HCT116 (cell line): ENCODE results near the gene PTGIS. TPM values are rescaled to one million over a fixed set of nuclear protein-coding genes. Genes with fewer than 3 reads are reported as not detected.

Experiments used
- ATAC-seq: fragments of 200-7000 bp; cut with Tn5 transposase; 2 replicates; pipeline ENCODE4 v1.9.1; 2020; ENCODE audit warnings: mild to moderate bottlenecking, moderate library complexity
- BruUV-seq: library from RNA; stranded (reverse); fragments of 400-500 nt; replicated peaks from 2 replicates; lab custom pipeline; 2021; lab: Mats Ljungman, UMichigan
- CTCF ChIA-PET: fragments of 300-600 bp; sonication (Branson Sonifier 250); formaldehyde crosslinking; loops from one replicate; lab custom pipeline; 2021; ENCODE audit warnings: antibody characterized with exemption; lab: Charles Lee
- POLR2A ChIA-PET: fragments of 300-600, 350-600 bp; sonication (Branson Sonifier 250); formaldehyde crosslinking; loops from one replicate; lab custom pipeline; 2021; ENCODE audit warnings: antibody characterized with exemption; lab: Charles Lee
- RAD21 ChIA-PET, 2 experiments: fragments of 300-600 bp; sonication (Branson Sonifier 250); formaldehyde crosslinking; loops; one replicate each; lab custom pipeline; 2023; ENCODE audit warnings: low total read pairs in 2 of 2; ENCODE audit not compliant: uncharacterized antibody in 2 of 2, unreplicated experiment in 2 of 2, low non-redundant PET in 1 of 2; lab: Charles Lee
- DNase-seq: peaks from one replicate; pipeline ENCODE4 v3.0.0-alpha.2; 2010; ENCODE audit warnings: low read depth, low spot score
- H2AFZ ChIP-seq: fragments of 200-600 bp; shearing (Covaris generic), sonication (generic); 2 replicates; pipeline ENCODE4 v1.6.1; 2017; ENCODE audit warnings: low read depth, mixed run types, mixed read lengths, antibody characterized with exemption, low read length; ENCODE audit not compliant: poor library complexity, severe bottlenecking
- H3K27ac ChIP-seq: 2 replicates; pipeline ENCODE4 v1.5.1; 2012; ENCODE audit warnings: low read depth, low read length
- H3K27me3 ChIP-seq: fragments of 200-600 bp; sonication (generic); 2 replicates; pipeline ENCODE4 v1.6.1; 2016; ENCODE audit warnings: mixed run types, low read length, mixed read lengths; ENCODE audit not compliant: insufficient read depth
- H3K36me3 ChIP-seq, 2 experiments: fragments of 200-500 bp in 1 of 2; fragments of 200-600 bp in 1 of 2; sonication (Bioruptor generic) in 1 of 2; sonication (generic) in 1 of 2; 2 replicates each; pipeline versions ENCODE4 v1.5.1 to v1.6.1; 2014 to 2016; ENCODE audit warnings: low read length in 2 of 2, inconsistent platforms in 1 of 2, mixed read lengths in 1 of 2, mixed run types in 1 of 2; ENCODE audit not compliant: insufficient read depth in 2 of 2, control insufficient read depth in 1 of 2
- H3K4me1 ChIP-seq, 2 experiments: fragments of 200-600 bp in 1 of 2; sonication (generic) in 1 of 2; 2 replicates each; pipeline versions ENCODE4 v1.5.1 to v1.6.1; 2012 to 2017; ENCODE audit warnings: low read length in 2 of 2, inconsistent platforms in 1 of 2, mild to moderate bottlenecking in 1 of 2, mixed read lengths in 1 of 2, mixed run types in 1 of 2, moderate library complexity in 1 of 2; ENCODE audit not compliant: insufficient read depth in 2 of 2, control insufficient read depth in 1 of 2
- H3K4me2 ChIP-seq: fragments of 200-600 bp; sonication (generic); 2 replicates; pipeline ENCODE4 v1.6.1; 2017; ENCODE audit warnings: mixed run types, low read length, mixed read lengths
- H3K4me3 ChIP-seq, 2 experiments: fragments of 200-600 bp in 1 of 2; sonication (generic) in 1 of 2; replicated peaks in 1 of 2; 2 replicates each; pipeline ENCODE4 v1.5.1; 2011 to 2016; ENCODE audit warnings: low read length in 2 of 2, control low read depth in 1 of 2, low read depth in 1 of 2, mild to moderate bottlenecking in 1 of 2, mixed read lengths in 1 of 2, mixed run types in 1 of 2
- H3K79me2 ChIP-seq: fragments of 200-600 bp; sonication (generic); 2 replicates; pipeline ENCODE4 v1.6.1; 2017; ENCODE audit warnings: mild to moderate bottlenecking, mixed run types, low read length, moderate library complexity, mixed read lengths; ENCODE audit not compliant: insufficient read depth
- H3K9ac ChIP-seq: fragments of 200-600 bp; sonication (generic); 2 replicates; pipeline ENCODE4 v1.6.1; 2016; ENCODE audit warnings: low read length, mixed read lengths
- H3K9me2 ChIP-seq: fragments of 200-600 bp; sonication (generic), shearing (Covaris generic); 2 replicates; pipeline ENCODE4 v1.6.1; 2017; ENCODE audit warnings: mixed run types, mild to moderate bottlenecking, moderate library complexity; ENCODE audit not compliant: insufficient read depth
- H3K9me3 ChIP-seq, 2 experiments: fragments of 200-500 bp in 1 of 2; fragments of 200-600 bp in 1 of 2; sonication (Bioruptor generic) in 1 of 2; sonication (generic) in 1 of 2; 2 replicates each; pipeline ENCODE4 v1.6.1; 2014 to 2017; ENCODE audit warnings: low read length in 2 of 2, mixed read lengths in 2 of 2, inconsistent platforms in 1 of 2, low read depth in 1 of 2, mild to moderate bottlenecking in 1 of 2, mixed run types in 1 of 2, moderate library complexity in 1 of 2; ENCODE audit not compliant: control insufficient read depth in 1 of 2, insufficient read depth in 1 of 2
- H4K20me1 ChIP-seq: fragments of 200-600 bp; sonication (generic), shearing (Covaris generic); 2 replicates; pipeline ENCODE4 v1.6.1; 2017; ENCODE audit warnings: mixed run types, mild to moderate bottlenecking, moderate library complexity; ENCODE audit not compliant: insufficient read depth
- CTCF ChIP-seq, 3 experiments: fragments of 200-600 bp in 1 of 3; sonication (generic) in 1 of 3; IDR thresholded peaks in 2 of 3; conservative IDR thresholded peaks in 1 of 3; 2 replicates each; pipeline ENCODE4 v1.5.1; 2012 to 2017; ENCODE audit warnings: low read depth in 2 of 3, low read length in 2 of 3, antibody characterized with exemption in 1 of 3, borderline replicate concordance in 1 of 3, control low read depth in 1 of 3, mild to moderate bottlenecking in 1 of 3, mixed read lengths in 1 of 3, mixed run types in 1 of 3, moderate library complexity in 1 of 3; ENCODE audit not compliant: insufficient read depth in 1 of 3
- RAD21 ChIP-seq: IDR thresholded peaks from 2 replicates; pipeline ENCODE4 v1.6.1; 2012; ENCODE audit warnings: low read depth, mild to moderate bottlenecking
- SRF ChIP-seq: IDR thresholded peaks from 2 replicates; pipeline ENCODE4 v1.6.1; 2012; ENCODE audit warnings: low read depth
- intact Hi-C: fragments of 100-400 bp; cut with micrococcal nuclease; formaldehyde crosslinking; loops from 2 replicates; pipeline ENCODE4 v1.10.0; 2022
- total RNA-seq: library from RNA; stranded (reverse); gene quantifications from one replicate; pipeline ENCODE4 v1.2.1, GENCODE V29; 2021; ENCODE audit not compliant: unreplicated experiment
- TF ChIP-seq, protein P1 (sequence below): IDR thresholded peaks from 2 replicates; pipeline ENCODE4 v1.6.1; 2012; ENCODE audit warnings: low read depth

Gene PTGIS
- total RNA-seq, 1 experiment from 2014 or later: 0.25 TPM

- BruUV-seq: no TSS peak
- ChIA-PET CTCF (interaction anchor here (0.6 to 2.6 kb wide), 8 partner anchors 19 to 237 kb away, joined by 3 to 23 read pairs (median 4); no protein-coding TSS in a partner anchor), POLR2A (no interaction called here), RAD21 (interaction anchor here (1.1 to 1.6 kb wide), 3 partner anchors 98 to 149 kb away, joined by 3 to 7 read pairs (median 5); no protein-coding TSS in a partner anchor)
- Histone ChIP-seq H3K9me3 (no peaks in the 10 kb centered on the region), H3K9me2 (no peaks in the 10 kb centered on the region), H3K4me2 (peak overlapping the region; percentile 56), H3K79me2 (no peaks in the 10 kb centered on the region), H3K4me3 (peak overlapping the region in 1 of 2 experiments; percentile 28; a peak in 2 of 4 replicates), H4K20me1 (no peaks in the 10 kb centered on the region), H3K4me1 (peaks cover 0 to 10% of the 10 kb centered on the region in 2 experiments; a peak in 1 of 4 replicates), H3K27me3 (peaks cover 11% of the 10 kb centered on the region; the same call in 1 of the 2 replicates), H2AFZ (no peak overlapping the region), H3K9ac (no peak overlapping the region), H3K27ac (no peak overlapping the region), H3K36me3 (no peaks in the 10 kb centered on the region)
- DNase-seq: no peak
- no peak for ATAC-seq
- intact Hi-C loops: loop anchor here (5.0 kb wide), 1 partner anchor 101 kb away; no protein-coding TSS in a partner anchor
- TF ChIP-seq CTCF (IDR thresholded peaks at IDR 0.05 in 2 of 3, conservative IDR thresholded peaks at IDR 0.05 in 1 of 3; ENCODE audit: borderline replicate concordance in 1 of 3, insufficient read depth in 1 of 3, low read depth in 2 of 3, low read length in 2 of 3): no peak
- TF ChIP-seq SRF: no peak
These were observed 84.8 kb downstream of the PTGIS start for GRCh38 chr20:49483018-49483695.

DNA sequence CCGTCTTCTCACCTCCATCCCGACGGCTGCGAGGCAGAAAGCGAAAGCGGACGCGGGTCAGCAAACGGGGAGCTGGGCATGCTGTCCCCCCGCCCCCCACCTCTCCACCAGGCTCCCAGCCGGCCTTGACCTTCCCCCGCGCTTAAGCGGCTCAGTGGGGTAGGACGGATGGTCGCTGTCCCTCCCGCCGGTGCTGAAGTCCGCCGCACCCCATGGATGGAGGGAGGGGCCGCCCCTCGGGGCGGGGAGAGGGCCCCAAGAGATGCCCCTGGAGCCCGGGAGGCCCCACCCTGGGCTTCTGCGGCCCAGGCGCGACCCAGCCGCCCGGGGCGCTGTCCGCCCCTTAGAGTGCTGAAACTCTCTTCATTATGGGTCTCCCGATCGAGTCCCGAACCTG, 85.3 kb downstream of the PTGIS start, which contains the start of gene KCNB1:
TSS of gene KCNB1 (minus strand) at position 48 of the 397 bp plus-strand sequence. CDS start 188 bp downstream, outside the sequence.
- Histone ChIP-seq H3K79me2 (no peaks in the 10 kb centered on the region), H3K9me3 (no peaks in the 10 kb centered on the region), H3K4me2 (peak within 1 kb of the TSS; percentile 56), H3K27ac (no peak within 1 kb of the TSS)
- ChIA-PET POLR2A (no interaction called here), CTCF (interaction anchor here (0.6 kb wide), 1 partner anchor 237 kb away, joined by 3 read pairs; no protein-coding TSS in a partner anchor)
- intact Hi-C loops: loop anchor here (5.0 kb wide), 1 partner anchor 100 kb away; no protein-coding TSS in a partner anchor
- no TSS peak for BruUV-seq
- TF ChIP-seq, protein P1, sequence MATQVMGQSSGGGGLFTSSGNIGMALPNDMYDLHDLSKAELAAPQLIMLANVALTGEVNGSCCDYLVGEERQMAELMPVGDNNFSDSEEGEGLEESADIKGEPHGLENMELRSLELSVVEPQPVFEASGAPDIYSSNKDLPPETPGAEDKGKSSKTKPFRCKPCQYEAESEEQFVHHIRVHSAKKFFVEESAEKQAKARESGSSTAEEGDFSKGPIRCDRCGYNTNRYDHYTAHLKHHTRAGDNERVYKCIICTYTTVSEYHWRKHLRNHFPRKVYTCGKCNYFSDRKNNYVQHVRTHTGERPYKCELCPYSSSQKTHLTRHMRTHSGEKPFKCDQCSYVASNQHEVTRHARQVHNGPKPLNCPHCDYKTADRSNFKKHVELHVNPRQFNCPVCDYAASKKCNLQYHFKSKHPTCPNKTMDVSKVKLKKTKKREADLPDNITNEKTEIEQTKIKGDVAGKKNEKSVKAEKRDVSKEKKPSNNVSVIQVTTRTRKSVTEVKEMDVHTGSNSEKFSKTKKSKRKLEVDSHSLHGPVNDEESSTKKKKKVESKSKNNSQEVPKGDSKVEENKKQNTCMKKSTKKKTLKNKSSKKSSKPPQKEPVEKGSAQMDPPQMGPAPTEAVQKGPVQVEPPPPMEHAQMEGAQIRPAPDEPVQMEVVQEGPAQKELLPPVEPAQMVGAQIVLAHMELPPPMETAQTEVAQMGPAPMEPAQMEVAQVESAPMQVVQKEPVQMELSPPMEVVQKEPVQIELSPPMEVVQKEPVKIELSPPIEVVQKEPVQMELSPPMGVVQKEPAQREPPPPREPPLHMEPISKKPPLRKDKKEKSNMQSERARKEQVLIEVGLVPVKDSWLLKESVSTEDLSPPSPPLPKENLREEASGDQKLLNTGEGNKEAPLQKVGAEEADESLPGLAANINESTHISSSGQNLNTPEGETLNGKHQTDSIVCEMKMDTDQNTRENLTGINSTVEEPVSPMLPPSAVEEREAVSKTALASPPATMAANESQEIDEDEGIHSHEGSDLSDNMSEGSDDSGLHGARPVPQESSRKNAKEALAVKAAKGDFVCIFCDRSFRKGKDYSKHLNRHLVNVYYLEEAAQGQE: peak; percentile 72
- no peak for TF ChIP-seq RAD21
- TF ChIP-seq, all 23 proteins: peak for 1
- ATAC-seq (no peak), DNase-seq (no peak)
- Histone ChIP-seq H3K4me3 (peak within 1 kb of the TSS in 1 of 2 experiments; percentile 28; a peak in 2 of 4 replicates), H3K4me1 (peaks cover 0 to 10% of the 10 kb centered on the region in 2 experiments; a peak in 1 of 4 replicates), H3K9ac (no peak within 1 kb of the TSS), H2AFZ (no peak within 1 kb of the TSS), H3K27me3 (peaks cover 8% of the 10 kb centered on the region; the same call in 1 of the 2 replicates), H3K9me2 (no peaks in the 10 kb centered on the region), H3K36me3 (no peaks in the 10 kb centered on the region), H4K20me1 (no peaks in the 10 kb centered on the region)
- RAD21 ChIA-PET: no interaction called here
